Loucy (cell line): Measurements from ENCODE around the gene CEP170.

Experiments used
- H2AFZ ChIP-seq: fragments of 200-600 bp; sonication (generic); 2 replicates; pipeline ENCODE4 v1.6.0; 2016; ENCODE audit warnings: antibody characterized with exemption, mild to moderate bottlenecking, low read length, moderate library complexity
- H3F3A ChIP-seq: fragments of 200-600 bp; 2 replicates; pipeline ENCODE4 v1.6.0; 2016; ENCODE audit warnings: antibody characterized with exemption, low read depth, mild to moderate bottlenecking
- H3K27me3 ChIP-seq: fragments of 200-600 bp; sonication (generic); 2 replicates; pipeline ENCODE4 v1.6.1; 2014; ENCODE audit warnings: low read length, mild to moderate bottlenecking; ENCODE audit not compliant: insufficient read depth, poor library complexity, severe bottlenecking
- H3K36me3 ChIP-seq: fragments of 200-600 bp; sonication (generic); 2 replicates; pipeline ENCODE4 v1.6.1; 2016; ENCODE audit warnings: low read length; ENCODE audit not compliant: insufficient read depth
- H3K4me1 ChIP-seq: fragments of 200-600 bp; sonication (generic); 2 replicates; pipeline ENCODE4 v1.5.1; 2014; ENCODE audit warnings: low read length, mild to moderate bottlenecking; ENCODE audit not compliant: insufficient read depth, poor library complexity, severe bottlenecking
- H3K4me2 ChIP-seq: fragments of 200-600 bp; sonication (generic); 2 replicates; pipeline ENCODE4 v1.6.0; 2014; ENCODE audit warnings: antibody characterized with exemption, low read length, low read depth, mild to moderate bottlenecking; ENCODE audit not compliant: poor library complexity, severe bottlenecking
- H3K4me3 ChIP-seq: fragments of 200-600 bp; sonication (generic); 2 replicates; pipeline ENCODE4 v1.5.1; 2014; ENCODE audit warnings: low read length, mild to moderate bottlenecking, mixed read lengths; ENCODE audit not compliant: poor library complexity, severe bottlenecking
- H3K79me2 ChIP-seq: fragments of 200-600 bp; sonication (generic); 2 replicates; pipeline ENCODE4 v1.6.1; 2014; ENCODE audit warnings: low read length; ENCODE audit not compliant: insufficient read depth
- H3K9ac ChIP-seq: fragments of 200-600 bp; sonication (generic); 2 replicates; pipeline ENCODE4 v1.6.0; 2014; ENCODE audit warnings: mild to moderate bottlenecking, low read depth, low read length, moderate library complexity; ENCODE audit not compliant: poor library complexity, severe bottlenecking
- H3K9me2 ChIP-seq: fragments of 200-600 bp; sonication (generic); replicated peaks from 2 replicates; pipeline ENCODE4 v1.6.1; 2016; ENCODE audit warnings: low read depth, low read length, mixed read lengths
- H3K9me3 ChIP-seq: fragments of 200-600 bp; sonication (generic); 2 replicates; pipeline ENCODE4 v1.6.1; 2014; ENCODE audit warnings: mild to moderate bottlenecking, antibody characterized with exemption, low read length, low read depth; ENCODE audit not compliant: insufficient read depth
- H4K20me1 ChIP-seq: fragments of 200-600 bp; sonication (generic); 2 replicates; pipeline ENCODE4 v1.6.0; 2014; ENCODE audit warnings: antibody characterized with exemption, low read length, mild to moderate bottlenecking; ENCODE audit not compliant: insufficient read depth, poor library complexity, severe bottlenecking
- CTCF ChIP-seq: fragments of 200-600 bp; sonication (generic); conservative IDR thresholded peaks from 2 replicates; pipeline ENCODE4 v1.5.1; 2014; ENCODE audit warnings: mild to moderate bottlenecking, antibody characterized with exemption, low read length
- EZH2phosphoT487 ChIP-seq: fragments of 200-600 bp; IDR thresholded peaks from 2 replicates; pipeline ENCODE4 v1.6.1; 2018; ENCODE audit warnings: antibody characterized with exemption, mild to moderate bottlenecking, moderate library complexity, borderline replicate concordance

The CEP170 gene

GRCh38 chr1:243270097-243270864 lies 15.2 kb upstream of the CEP170 start:
- Histone ChIP-seq H3K9ac (no peak overlapping the region), H3K4me2 (no peak overlapping the region), H3K36me3 (peaks cover 17% of the 10 kb centered on the region; the same call in 1 of the 2 replicates), H3K4me1 (peaks cover 8% of the 10 kb centered on the region), H3K79me2 (no peaks in the 10 kb centered on the region; the same call in 1 of the 2 replicates), H3F3A (no peaks in the 10 kb centered on the region), H3K4me3 (no peak overlapping the region), H2AFZ (no peak overlapping the region), H3K9me2 (no peaks in the 10 kb centered on the region), H4K20me1 (no peaks in the 10 kb centered on the region), H3K9me3 (no peaks in the 10 kb centered on the region), H3K27me3 (no peaks in the 10 kb centered on the region)
- no peak for TF ChIP-seq CTCF
- no peak for TF ChIP-seq EZH2phosphoT487

GRCh38 chr1:243269461-243269801 lies 14.3 kb upstream of the CEP170 start:
- Histone ChIP-seq H3K9me2 (no peaks in the 10 kb centered on the region), H3K9me3 (no peaks in the 10 kb centered on the region), H3K9ac (no peak overlapping the region), H3K79me2 (no peaks in the 10 kb centered on the region; the same call in 1 of the 2 replicates), H3K36me3 (peaks cover 10% of the 10 kb centered on the region; the same call in 1 of the 2 replicates), H4K20me1 (no peaks in the 10 kb centered on the region), H3F3A (no peaks in the 10 kb centered on the region), H3K4me3 (no peak overlapping the region), H3K4me2 (peak overlapping the region; percentile 19), H3K27me3 (no peaks in the 10 kb centered on the region), H2AFZ (no peak overlapping the region), H3K4me1 (peaks cover 15% of the 10 kb centered on the region)
- TF ChIP-seq EZH2phosphoT487, result no peak
- TF ChIP-seq CTCF, result no peak

GRCh38 chr1:243268751-243269460 lies 13.8 kb upstream of the CEP170 start:
- H3K9me3 ChIP-seq, result no peaks in the 10 kb centered on the region
- H3K9me2 ChIP-seq, result no peaks in the 10 kb centered on the region
- TF ChIP-seq EZH2phosphoT487 (no peak), CTCF (no peak)
- H3K4me3 ChIP-seq, result no peak overlapping the region
- H3F3A ChIP-seq, result no peaks in the 10 kb centered on the region
- no peaks in the 10 kb centered on the region for H3K27me3 ChIP-seq
- H3K79me2 ChIP-seq, result peaks cover 2% of the 10 kb centered on the region; the same call in 1 of the 2 replicates
- H3K4me1 ChIP-seq, result peaks cover 20% of the 10 kb centered on the region
- H3K36me3 ChIP-seq, result peaks cover 6% of the 10 kb centered on the region; the same call in 1 of the 2 replicates
- no peak overlapping the region for H3K9ac ChIP-seq
- H4K20me1 ChIP-seq, result no peaks in the 10 kb centered on the region
- H2AFZ ChIP-seq, result no peak overlapping the region
- H3K4me2 ChIP-seq, result peak overlapping the region; percentile 19
